ENCODE data around the gene SREK1IP1. TPM values are rescaled to one million over a fixed set of nuclear protein-coding genes. Genes with fewer than 3 reads are reported as not detected.

The SREK1IP1 gene
- total RNA-seq, result 12.1 and 13.4 TPM in 2 replicates

DNA sequence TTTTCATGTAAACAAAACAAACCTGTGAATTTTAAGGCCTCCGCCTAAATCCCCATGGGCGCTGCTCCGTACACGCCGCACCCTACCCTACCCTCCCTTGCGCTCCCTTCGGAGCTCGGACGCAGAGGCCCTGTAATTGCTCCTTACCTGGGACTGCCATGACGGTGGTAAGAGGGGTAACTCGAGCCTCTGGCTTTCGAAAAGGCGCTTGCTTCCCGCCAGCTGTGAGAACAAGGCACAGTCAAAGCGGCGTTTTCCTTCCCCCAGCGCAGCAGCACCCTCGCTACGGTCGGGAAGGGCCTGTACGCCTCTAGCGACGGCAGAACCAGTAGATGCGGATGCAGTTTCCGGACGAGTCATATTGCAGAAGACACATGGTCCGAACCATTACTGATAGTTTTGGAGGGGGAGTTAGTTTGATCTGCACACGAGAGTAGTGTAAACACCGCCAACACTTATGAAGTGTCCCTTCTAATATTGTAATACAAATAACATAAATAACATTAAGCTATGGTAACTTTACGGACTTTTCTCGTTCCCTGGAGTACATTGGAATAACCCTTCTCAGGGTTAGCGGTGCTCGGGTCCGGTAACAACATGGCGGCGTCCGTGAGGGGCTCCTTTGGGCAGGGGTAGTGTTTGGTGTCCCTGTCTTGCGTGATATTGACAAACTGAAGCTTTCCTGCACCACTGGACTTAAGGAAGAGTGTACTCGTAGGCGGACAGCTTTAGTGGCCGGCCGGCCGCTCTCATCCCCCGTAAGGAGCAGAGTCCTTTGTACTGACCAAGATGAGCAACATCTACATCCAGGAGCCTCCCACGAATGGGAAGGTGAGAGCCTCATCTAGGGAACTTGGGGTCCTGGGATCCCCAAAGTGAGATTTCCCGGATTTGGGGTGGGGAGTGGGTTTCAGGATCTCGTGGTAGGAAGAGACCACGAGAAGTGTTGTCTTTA, at the start of gene SREK1IP1, which contains the start of gene CWC27:
Gene SREK1IP1 (minus strand): TSS at position 334 of the 955 bp plus-strand sequence. CDS start 174 bp downstream, at position 160.
Gene CWC27 (plus strand): TSS at position 573 of the 955 bp plus-strand sequence. CDS start 217 bp downstream, at position 790.
- DNase-seq, result peak; percentile 94

DNA sequence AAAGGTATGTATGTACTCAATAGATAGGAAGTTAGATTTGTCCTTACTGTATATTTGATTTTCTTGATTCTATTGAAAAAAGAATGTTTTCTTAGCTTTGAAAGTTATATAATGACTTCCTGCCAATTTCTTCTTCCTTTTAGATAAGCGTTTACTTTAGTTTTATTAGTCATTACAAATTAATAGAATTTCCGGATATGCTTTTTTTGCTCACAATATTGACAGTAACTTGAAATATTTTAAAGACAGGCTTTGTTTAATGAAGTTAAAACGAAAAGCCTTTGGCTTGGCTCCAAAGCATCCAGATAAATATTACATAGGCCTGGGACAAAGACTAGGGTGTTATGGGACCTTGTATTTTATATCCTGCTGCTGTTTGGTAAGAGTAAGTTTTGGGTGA, 49.8 kb upstream of the SREK1IP1 start:
- DNase-seq, result peak; percentile 52

DNA sequence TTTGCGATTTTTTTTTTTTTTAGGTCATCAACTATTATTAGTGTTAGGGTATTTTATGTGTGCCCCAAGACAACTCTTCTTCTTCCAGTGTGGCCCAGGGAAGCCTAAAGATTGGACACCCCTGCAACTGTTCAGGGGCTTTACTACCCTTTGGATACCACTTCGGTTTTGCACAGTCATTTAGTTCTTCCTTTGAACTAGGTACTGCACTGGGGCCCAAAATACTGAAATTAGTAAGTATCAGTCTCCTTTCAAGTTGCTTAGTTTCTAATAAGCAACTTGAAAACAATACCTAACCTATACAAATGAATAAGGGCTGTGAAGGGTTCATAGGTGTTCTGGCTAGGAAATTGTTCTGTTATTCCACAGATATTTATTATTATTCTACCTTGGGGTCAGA, 45.6 kb upstream of the SREK1IP1 start:
- no peak for DNase-seq

DNA sequence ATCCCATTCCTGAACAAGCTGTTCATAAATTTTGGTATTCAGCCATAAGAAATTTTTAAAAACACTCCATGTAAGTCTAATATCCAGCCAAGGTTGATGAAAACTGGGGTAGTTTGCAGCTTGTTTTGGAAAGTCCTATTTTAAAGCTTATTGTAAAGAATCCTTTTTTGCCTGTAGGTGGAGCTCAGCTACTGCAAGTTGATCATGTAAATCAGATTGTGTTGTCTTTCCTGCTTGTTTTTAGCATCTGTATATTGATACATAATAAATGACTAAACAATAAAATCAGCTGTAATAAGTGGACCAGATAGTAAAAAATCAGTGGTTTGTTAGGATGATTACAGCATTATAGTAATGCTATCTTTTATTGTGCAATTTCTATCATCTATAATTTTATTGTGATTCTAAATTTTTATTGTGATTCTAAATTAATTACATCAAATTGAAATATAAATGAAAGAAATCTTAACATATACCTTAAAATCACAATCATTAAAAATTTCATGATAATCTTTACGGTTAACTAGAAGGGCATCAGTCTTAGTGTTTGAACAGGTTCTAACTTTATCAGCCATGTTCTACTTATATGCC, 42.7 kb upstream of the SREK1IP1 start:
- peak; percentile 79 for DNase-seq

DNA sequence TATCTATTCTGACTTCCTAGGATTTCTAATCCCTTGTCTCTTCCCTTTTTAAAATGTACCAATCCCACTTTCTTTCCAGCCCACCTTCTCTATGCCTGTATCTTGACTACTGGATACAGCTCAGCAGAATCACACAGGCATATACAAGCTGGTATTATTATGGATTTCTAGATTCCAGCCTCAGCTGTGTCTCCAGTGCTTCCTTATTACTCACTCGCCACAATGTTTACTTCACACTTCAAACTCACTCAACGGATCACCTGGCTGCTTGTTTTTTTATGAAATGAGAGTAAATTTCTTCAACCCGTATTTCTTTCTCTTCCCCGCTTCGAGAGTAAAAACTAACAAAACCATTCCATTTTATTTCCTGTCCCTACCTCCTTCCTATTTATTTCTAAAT, 39.0 kb upstream of the SREK1IP1 start:
- no peak for DNase-seq

DNA sequence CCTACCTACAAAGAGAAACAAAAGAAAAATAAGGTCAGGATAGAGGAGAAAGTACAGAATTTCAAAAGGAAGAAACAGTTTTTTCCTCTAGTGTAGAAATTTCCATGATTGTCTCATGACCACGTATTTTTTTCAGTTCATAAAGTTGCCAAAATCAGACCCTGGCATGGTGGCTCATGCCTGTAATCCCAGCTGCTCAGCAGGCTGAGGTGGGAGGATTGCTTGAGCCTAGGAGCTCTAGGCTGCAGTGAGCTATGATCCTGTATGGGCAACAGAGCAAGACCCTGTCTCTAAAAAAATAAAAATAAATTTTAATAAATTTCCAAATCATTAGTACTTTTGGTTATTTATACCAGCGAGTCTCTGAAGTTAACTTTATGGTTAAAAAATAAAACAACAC, 38.0 kb upstream of the SREK1IP1 start:
- no peak for DNase-seq

DNA sequence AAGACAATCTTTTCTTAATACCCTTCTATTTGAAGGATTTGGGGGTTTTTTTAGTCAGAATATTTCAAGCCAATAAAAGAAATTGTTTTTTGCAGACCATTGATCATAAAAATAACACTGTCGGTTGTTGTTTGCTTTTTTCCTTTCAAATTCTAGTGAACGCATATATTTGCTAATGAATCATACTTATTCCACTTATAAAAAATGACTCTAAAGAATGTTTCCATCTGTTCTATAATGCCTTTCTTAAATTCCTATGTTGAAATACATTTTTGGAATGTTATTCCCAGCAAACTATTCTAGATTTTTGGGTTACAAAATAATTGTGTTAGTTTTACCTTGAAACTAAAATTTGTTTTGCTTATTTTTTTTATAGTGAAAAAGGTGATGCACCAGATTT, 32.4 kb upstream of the SREK1IP1 start:
- no peak for DNase-seq

DNA sequence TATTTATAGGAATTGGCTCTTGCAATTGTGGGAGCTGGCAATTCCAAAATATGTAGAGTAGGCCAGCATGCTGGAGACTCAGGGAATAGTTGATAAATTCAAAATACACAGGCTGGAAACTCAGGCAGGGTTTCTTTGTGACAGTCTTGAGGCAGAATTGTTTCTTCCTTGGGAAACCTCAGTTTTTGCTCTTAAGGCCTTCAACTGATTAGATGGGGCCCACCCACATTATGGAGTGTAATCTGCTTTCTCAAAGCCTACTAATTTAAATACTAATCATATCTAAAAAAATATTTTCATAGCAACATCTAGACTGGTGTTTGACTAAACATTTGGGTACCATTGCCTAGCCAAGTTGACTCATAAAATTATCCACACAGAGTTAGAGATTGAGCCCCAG, 27.8 kb upstream of the SREK1IP1 start:
- no peak for DNase-seq

DNA sequence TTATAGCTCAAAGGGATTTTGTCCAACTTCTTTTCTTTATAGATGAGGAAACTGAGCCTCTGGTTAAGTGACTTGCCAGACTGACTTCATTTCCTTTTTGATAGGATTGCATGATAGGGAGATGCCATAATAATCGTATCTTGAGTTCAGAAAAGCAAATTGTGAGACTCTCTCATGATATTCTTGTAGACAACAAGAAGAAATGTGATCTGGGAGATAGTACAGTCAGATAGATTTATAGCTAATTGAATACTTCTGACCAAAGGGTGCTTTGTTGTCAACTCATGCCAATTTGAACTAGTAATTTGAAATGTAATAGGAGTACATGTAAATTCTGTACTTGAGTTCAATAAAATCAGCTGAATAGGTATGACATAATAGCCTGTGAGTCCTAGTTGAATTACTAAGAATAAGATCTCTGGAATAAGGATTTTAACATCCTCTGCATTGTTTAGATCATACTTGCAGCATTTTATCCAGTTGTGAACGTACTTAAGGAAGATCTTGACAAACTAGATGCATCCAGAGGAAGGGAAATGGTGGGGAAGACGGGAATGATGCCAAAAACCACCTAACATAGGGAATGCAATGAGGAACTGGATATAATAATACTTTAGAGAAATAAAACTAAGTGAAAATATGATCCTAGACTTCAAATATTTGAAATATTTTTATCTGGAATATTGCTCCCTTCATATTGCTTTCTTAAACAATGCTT, 25.7 kb upstream of the SREK1IP1 start:
- DNase-seq, result peak; percentile 55

DNA sequence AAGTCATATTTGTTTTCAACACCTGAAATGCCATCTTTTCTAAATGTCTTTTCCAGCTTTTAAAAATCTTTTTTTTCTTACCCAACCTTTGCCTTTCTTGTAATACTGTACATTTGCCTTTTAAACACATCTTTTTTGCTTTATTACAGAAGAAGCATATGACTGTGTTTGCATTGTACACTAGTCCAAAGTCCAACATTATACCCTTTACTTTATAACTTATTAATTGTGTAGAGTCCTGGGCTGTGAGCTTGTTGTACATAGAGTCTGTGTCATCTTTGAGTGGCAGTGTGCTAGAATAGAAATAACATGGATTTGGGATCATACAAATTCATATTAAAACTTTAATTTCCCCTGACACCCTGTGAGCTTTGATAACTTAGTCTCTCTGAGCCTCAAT, 24.0 kb upstream of the SREK1IP1 start:
- DNase-seq, result no peak

DNA sequence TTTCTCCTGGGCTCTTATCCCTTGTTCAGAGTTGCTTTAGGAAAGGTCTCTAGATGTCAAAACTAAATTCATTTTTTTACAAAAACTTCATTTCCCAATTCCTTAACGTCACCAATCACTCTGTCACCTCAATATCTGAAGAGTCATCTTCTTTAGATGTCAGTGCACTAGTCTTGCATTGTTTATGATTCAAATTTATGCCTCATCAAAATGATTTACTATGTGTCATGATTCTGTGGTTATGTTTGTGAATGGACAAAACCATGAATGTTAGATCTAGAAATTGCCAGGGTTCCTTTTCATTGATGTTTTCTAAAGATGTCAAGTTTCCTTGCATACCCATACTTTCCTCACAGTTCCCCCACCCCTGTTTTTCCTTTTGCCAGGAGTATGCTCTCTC, 21.7 kb upstream of the SREK1IP1 start:
- no peak for DNase-seq

DNA sequence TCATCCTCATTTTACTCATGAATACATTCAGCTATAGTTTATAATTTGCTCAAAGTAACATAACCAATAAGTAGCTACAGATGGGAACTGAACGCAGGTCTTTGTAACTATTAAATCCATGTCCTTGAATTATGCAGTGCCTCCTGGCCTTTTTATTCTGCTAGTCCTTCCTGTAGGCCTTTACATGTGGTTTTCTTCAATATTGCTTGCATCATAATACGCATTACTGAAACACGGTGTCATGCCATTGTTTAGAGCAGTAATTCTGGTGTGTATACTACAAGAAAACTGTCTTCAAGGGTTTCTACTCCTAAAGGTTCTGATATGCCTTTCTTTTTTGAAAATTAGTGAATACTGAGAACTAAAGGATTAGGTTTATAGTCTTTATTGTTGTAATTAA, 21.0 kb upstream of the SREK1IP1 start:
- DNase-seq, result peak; percentile 10

DNA sequence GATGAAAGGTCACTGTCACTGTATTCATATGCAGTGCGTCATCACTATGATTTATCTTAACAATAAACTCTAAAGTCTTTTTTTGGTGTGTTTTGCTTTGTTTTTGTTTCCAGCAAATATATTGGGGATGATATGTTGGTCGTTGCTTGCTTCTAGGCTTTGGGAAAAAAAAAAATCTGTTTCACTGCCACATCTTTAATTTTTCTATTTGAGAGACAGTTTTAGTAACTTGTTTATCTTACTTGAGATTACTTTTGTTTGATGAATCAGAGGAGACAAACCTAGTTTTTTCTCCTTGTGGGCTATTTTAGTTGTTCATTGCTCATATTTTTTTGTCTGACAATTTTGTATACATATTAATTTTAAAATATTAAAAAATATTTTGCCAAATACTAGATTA, 19.7 kb upstream of the SREK1IP1 start:
- no peak for DNase-seq

DNA sequence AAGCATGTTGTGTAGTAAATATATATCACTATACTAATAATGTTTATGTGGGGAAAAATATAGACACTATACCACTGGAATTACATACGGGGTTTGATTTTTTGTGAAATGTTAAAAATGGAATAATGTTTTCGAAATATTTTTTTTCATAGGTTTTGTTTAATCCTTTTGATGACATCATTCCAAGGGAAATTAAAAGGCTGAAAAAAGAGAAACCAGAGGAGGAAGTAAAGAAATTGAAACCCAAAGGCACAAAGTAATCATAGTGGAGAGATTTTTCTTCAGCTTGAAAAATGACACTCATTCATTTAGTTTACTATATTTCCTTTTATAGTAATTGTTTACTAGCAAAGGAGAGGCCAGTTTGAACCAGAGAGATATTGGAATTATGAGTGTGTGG, 17.9 kb upstream of the SREK1IP1 start:
- DNase-seq, result no peak

DNA sequence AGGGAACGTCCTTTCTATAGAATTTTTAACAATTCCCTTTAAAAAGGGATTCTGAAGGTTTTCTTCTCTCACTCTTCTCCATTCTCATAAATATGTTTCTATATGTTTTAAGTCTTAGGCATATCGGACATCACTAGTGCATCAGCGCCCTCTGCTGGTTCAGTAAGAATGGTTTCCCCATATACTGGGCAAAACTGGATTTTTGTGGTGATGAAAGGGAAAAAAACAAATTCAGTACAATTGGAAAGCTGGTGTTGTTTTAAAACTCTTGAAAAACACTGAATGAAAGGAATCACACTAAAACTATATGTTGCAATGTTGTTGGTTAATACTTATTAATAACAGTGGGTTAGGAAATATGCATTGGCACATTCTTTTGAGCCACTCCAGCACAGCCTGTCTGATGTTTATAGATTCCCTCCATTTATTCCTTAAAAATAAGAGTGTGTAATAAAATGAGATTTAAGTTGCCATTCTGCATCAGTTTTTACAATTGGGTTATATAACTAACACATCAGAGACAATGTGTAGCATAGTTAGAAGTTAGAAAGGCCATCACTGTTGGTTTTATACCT, 16.0 kb upstream of the SREK1IP1 start:
- peak; percentile 93 for DNase-seq

DNA sequence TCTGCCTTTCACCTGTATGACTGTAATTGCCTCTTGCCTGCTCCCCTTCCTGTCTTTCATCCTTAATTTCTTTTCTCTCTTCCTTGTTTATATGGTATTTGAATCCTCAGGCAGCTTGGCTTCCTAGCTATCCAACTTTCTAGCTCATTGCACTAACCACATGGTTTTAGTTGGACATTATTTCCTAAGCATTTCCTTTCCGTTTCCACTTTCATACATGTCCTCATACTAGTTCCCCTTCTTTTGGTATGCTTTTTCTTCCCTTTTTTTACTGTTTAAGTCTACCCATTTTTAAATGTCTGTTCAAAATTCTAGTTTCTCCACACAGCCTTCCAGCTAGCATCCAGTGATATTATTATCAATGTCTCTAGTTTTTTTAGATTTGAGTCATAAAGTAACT, 6.8 kb upstream of the SREK1IP1 start:
- no peak for DNase-seq

DNA sequence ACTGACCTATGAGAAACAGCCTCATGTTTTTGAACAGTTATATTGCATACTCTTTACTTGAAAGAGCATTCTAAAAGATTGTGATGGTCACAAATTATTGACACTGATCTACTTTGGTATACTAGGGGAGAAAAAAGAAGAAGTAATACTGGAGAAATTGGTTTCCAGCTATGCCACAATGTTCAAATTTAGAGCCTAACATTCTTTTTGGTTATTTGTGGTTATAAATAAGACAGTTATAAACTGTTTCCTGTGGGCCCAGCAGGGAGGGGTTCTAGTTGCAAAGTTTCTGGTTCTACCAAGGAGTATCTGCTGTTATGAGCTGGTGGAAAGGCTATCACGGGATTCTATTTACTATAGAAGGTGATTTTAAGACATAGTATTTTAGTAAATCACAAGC, 5.0 kb upstream of the SREK1IP1 start:
- no peak for DNase-seq

DNA sequence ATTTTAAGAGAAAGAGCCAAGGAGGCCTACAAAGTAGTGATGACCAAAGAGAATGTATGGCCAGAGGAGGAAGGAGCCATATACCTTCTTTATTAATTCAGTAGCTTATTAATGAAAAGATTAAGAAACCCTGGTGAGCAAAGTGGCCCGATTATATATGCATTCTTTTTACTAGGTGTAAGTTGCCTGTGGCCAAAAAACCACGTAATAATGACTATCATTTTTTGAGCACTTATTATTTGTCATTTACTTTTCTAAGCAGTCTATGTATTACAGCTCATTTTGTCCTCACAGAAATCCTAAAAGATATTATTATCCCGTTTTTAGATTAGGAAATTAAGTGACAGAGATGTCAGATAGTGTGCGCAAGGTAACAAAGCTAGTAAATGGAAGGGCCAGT, 3.2 kb upstream of the SREK1IP1 start:
- DNase-seq, result no peak

DNA sequence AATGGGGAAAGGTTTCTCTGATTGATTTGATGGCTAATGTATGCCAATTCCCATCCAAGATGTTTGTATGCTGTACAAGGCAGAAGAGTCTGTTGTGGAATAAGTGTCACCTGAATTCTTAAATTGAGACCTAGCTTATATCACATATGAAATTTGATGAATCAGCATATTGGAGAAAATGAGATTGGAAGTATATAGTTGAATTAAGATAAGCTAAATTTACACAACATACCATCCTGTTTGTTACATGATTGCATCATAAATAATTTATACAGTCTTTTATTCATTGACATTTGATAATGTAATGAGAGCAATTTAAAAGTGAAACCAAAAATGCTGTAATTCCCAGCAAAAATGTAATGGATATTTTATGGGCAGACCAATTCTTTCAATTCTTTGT, 1.4 kb upstream of the SREK1IP1 start:
- DNase-seq, result no peak

DNA sequence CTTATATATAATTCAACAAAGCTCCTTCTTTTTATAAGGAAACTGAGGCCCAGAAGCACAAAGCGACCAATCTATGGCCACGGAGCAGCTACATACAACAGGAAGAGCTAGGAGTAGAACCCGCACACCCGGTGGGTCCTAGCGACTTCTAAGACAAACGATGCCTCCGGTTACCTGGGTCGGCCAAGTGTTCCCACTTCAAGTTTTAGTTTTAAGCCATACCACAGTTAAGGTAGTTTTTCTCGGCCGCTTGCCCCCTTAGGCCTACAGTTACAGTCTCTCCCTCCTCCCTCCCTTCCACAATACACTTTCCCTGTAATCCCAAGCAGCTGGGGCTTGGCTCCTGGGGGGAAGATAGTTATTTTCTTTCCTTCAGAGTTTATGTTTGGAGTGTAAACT, 533 bp downstream of the SREK1IP1 start:
- DNase-seq, result peak; percentile 46

DNA sequence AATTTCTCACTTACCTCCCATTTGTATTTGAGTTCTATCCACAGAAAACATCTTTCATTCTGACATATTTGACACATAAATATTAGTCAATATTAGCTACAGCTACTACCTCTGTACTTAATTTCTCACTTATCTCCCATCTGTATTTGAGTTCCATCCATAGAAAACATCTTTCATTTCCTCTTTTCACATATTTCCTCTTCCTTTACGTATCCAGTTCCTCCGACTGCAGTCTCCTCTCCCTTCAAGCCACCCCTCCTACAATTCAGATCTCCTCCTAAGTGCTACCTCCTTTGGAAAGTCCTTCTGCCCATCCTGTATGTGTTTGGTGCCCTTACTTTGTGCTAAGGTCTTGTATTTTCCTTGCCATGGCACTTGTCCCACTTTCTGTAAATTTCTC, 1.6 kb downstream of the SREK1IP1 start:
- no peak for DNase-seq

DNA sequence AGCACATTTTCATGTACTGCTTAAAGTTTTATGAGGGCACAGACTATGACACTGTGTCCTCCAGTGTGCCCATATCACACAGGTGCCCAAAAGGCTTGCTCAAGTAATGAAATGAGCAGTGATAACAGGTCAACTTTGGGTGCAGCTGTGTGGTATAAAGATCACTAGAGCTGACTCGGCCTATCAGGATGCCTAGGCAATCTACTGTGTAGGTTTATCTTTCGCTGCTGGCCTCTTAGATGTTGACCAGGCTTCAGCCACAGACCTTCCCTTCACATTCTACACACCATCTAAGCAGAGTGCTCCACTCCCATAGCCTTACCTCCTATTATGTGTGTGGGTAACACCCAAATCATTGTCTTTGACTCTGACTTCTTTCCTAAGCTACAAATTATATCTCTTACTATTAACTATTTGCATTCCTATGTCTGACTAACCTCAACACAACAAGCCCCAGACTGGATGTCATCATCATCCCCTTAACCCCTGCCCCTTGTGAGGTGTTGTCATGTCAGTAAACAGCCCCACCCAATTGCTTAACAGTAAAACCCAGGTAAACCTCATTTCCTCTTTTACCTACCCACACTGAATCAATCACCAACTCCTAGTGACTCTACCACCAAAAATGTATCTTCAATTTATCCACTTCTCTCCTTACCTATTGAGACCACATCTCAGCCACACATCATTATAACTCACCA, 2.5 kb downstream of the SREK1IP1 start:
- no peak for DNase-seq
